HG03571 (cell line): ENCODE results near the gene MAGI1.

Experiments
- ATAC-seq: cut with Tn5 transposase; IDR thresholded peaks from one replicate; pipeline ENCODE4 v1.9.1; 2021; ENCODE audit not compliant: unreplicated experiment

MAGI1 gene

DNA sequence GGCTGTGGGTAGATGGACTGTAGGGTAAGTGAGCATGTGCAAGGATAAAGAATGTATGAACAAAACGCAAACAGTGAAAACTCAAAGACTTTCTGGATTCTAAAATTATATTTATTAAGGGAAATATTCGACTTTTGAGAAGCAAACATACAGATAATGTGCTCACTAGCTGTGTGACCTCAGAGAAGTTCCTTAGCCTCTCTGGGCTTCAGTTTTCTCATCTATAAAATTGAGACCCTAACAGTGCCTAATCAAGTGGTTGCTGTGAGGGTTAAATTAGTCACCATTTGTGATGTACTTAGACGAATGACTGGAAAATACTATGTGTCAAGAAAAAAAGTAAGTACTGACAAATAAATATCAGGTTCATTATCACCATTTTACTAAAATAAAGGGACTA is 261.7 kb downstream of the MAGI1 start:
- ATAC-seq: no peak

DNA sequence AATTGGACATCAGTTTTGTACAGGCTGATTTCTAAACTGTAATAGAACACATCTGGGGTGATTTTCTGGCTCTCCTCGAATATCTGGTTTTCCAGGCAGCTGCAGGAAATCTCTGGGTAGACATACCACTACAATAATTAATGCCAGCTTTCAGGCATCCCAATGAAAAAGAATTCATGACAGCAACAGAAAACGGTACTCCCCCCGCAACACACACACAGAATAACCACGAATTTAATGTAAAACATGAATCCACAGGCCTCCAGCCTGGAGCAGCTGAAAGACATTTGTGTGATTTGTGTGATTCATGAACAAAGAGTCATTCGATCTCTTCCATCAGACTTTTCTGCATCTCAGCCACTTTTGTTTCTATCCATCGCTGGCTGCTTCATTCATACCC is 262.2 kb downstream of the MAGI1 start:
- ATAC-seq: no peak

DNA sequence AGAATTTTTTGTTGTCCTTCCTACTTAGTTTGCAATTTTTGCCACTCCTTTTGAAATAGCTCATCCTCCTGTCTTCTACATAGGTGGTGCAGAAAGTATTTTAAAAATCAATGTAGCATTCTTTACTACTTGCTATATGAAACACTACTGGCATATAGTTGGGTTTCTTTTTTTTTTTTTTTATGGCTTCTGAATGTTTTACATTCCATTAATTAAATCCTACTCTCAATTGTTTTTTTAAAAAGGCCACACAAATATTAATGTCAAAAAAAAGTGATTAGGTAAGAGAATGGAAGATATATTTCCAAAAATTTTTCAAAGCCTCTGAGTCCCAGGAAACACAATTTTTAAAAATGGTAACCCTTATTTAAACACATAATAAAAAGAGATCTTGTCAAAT is 262.6 kb downstream of the MAGI1 start:
- ATAC-seq: no peak

DNA sequence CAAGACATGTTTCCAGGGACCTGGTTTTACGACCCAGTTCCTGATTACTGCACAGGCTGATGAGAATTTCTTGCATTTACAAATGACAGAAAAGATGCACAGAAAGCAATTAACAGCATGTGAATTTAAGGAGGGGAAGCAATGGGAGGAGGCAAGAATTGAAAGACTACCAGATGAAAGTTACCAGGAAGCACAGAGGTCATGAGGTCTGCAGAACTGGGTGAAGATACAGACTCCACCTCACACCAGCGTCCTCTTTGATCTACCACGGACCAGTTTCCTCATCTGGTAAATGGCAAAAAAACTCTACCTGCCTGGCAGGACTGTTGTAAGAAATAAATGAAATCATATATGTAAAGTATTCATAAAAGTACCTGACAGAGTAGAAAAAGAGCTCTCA is 266.0 kb downstream of the MAGI1 start:
- ATAC-seq: no peak

DNA sequence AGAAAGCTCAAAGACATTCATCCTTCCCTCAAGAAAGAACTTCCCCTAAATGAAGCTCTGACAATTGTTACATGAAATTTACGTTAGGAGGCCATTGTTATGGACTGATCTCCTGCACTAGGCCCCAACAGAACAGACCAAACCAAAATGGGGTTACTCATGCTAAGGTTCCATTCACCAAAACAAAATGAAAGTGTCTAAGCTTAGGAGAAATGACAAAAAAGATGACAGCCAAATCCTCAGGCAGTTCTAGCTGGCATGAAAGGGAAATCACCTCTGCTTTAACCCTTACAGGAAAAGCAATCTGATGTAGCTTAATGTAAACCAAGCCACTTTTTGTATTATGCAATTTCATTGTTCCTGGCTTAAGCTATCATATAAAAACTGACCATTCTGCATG is 271.2 kb downstream of the MAGI1 start:
- ATAC-seq: no peak

DNA sequence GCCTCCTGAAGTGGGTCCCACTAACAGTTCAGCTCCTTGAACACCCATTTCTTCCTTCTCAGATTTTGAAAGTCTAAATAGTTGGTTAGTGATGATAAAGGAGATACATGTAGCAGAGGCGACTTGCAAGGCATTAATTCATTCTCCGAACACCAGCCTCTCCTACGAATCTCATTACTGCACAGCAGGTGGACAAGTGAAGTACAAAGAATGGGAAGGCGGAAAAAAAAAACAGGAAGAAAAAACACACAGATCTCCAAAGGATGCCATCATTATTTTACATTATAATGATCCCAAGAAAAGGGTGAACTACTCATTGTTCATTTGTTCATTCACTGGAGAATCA is 276.5 kb downstream of the MAGI1 start:
- ATAC-seq: no peak

DNA sequence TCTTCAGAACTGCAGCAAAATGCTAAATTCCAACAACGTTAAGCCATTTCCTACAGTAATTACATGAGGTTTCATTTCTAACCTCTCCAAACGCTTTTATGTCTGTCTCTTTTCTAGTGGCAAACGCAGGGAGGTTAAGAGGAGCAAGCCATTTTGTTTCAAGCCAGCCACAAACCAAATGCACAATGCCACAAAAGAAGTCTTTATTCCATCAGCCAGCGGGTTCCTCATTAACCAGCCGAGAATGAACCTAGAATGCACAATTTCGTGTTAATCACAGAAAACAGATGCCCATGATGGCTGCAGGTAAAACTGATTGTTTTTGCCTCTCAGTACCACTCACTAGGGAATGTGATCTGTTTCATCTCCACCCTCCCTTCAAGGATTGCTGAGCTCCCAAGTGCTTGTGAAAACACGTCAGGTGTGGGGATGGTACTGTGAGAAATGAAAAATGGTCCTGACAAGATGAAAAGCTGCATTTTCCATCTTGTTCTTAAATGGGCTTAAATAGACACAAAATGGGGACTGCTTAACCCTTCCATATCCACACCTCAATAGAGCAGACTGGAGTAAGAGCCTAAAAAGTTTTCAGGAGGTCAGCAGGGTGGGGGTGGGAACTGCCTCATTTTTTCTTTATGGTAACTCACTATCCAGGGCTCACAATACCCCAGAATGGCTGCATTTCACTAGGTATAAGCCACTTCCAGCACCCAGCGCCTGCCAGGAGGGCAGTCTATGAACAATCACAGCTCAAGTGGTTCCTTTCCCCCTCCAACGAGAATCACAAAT is 277.1 kb downstream of the MAGI1 start:
- ATAC-seq: no peak

DNA sequence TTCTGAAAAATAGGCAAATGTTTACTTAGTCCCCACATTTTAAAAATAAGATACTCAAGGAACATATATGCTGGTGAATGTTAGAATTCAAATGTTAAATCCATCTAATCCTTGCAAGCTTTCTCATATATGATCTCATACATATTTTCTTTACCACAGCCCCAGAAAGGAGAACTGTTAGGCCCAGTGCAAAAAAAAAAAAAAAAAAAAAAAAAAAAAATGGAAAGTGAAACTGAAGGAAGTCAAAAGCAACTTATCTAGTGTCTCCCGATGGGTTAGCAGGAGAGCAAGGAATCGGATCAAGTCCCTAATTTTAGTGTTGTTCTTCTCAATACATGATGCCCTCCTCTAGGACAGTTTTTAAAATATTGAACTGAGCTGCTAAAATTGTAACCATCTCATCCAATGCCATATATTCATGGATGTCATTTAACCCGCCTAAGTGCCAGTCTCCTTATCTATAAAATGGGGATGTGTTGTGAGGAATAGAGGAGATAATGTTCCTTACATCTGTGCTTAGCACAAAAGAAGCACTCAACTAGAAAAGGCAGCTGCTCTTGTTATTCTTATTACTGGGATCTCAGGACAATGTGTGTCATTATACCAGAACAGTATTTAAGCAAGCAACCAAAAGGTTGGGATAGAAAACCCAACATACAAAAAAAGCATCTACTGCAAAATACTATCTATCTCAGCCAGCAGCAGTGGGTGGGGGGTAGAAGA is 279.7 kb downstream of the MAGI1 start:
- ATAC-seq: no peak

DNA sequence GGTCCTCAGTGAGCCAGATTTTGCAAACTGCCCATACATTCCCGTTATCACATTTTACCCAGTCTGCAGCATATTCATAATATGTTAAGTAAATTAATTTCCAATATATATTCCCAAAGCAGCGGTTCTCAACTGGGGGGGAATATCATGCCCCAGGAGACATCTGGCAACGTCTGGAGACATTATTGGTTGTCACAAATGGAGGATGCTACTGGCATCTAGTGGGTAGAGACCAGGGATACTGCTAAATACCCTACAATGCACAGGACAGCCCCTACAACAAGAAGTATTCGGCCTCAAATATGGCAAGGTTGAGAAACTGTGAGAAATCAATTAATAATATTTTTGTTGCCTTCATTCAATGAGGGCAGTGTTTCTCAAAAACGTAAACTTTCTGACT is 280.3 kb downstream of the MAGI1 start:
- ATAC-seq: no peak

DNA sequence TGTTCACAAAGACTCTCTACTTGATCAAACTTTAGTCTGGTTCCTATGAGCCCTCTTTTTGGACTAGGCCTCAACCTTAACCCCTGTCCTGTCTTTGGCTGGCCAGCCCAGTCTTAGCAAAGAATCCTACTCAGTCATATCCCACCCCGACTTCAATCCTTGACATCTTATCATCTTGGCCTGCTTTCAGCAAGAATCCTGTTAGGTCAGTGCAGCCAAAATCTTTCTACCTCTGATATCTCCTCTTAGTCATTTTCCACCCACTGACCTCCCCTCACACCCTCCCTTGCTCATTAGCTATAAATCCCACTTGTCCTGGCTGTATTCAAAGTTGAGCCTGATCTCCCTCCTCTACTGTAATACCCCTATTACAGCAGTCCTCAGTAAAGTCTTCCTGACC is 286.1 kb downstream of the MAGI1 start:
- no peak for ATAC-seq

DNA sequence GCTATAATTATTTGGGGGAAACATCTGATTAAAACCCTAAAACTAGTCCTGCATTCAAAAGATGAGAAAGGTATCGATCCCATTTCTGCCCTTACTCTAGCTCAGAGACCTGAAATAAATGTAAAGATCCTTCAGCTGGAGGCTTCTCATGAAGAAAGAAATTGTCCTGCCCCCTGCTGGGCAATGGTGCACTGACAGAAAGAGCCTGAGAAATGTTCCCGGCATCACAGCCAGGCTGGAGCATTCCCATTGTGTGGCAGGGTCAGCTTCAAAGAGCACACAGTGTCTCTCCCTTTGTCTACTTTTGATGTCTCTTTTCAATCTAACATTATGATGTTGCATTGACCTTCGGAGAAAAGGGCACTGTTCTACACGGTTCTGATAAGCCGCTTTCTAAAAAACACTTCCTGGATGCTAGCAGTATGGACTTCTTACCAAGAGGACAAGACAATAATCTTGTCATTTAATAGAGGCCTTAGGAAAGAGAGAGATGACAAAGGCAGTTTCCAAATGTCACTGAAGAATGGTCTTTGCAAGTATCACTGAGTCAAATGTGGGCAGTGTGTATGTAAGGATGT is 287.5 kb downstream of the MAGI1 start:
- ATAC-seq: no peak

DNA sequence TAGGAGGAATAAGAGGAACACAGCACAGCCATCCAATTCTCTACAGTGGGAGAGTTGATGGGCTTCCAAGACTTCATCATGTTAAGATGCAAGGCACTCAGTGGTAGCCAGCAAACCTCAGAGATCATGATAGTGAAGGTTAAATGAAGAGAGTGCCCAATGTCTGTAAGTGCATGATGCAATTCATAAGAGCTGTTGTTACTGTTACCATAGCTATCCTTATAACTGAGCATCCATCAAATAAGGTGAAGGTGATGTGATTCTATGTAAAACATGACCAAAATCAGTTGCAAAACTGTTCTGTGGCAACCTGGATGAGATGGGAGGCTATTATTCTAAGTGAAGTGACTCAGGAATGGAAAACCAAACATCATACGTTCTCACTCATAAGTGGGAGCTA is 289.7 kb downstream of the MAGI1 start:
- ATAC-seq: no peak

DNA sequence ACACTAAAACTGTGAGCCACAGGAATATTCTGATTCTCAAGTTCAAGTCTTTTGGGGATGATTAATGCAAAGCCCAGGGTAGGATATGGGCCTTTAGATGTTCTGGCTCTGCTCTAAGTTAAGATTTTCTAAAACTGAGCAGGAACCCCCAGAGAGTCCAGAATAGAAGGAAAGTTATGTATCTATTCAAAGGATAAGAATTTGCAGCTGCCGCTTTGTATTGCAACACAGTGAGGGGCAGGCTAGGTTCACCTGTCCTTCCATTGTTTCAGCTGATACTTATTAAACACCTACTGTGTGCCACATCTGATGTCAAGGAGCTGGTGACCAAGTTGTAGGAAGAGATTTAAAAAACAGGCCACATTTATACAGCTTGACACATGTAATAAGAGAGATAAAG is 290.4 kb downstream of the MAGI1 start:
- no peak for ATAC-seq

DNA sequence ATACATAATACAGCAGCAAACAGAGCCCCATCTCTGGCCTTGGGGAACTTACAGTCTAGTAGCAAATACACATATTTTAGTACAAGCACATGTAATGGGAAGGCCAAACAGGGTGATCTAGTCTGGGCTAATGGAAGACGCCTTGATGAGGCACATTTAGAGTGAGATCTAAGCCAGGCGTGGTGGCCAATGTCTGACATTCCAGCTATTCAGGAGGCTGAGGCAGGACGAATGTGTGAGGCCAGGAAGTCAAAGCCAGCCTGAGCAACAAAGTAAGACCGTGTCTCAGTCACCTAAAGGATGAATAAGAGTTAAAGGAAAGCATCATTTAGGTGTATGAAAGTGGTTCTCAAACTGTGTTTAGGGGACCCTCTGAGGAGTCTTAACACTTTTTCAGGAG is 291.9 kb downstream of the MAGI1 start:
- ATAC-seq: no peak

DNA sequence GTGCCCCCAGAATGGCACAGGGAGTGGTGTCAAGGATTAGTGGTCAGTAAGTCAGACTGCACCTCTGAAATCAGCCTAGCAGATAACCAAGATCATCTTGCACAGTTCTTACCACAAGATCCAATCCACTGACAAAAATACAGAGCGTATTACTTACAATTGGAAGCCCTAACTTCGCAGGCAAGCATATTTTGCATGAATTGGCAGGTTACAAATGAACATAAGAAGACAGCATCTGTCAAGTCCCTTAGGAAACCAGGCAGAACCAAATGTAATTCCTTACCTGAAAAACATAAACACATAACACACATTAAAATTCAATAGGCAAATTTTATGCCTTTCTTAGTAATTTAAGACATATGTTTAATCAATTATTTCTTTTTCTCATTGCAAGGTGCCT is 293.4 kb downstream of the MAGI1 start:
- ATAC-seq: no peak

DNA sequence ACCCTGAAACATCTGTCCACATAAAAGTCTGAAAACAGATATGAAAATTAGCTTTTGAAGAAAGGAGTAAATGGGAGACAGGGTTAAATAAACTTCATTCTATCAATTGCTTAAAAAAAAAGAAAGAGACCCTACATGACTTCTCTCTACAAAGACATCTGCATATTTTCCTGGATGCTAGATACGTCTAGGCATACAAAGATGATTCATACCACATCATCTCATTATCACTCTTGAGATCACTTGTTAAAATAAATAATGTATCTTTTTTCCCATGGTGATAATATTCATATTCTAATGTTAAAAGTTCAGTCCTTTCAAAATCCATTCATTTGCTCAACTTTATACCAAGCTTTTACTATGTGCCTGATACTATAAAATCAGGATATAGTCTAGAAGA is 295.8 kb downstream of the MAGI1 start:
- no peak for ATAC-seq

DNA sequence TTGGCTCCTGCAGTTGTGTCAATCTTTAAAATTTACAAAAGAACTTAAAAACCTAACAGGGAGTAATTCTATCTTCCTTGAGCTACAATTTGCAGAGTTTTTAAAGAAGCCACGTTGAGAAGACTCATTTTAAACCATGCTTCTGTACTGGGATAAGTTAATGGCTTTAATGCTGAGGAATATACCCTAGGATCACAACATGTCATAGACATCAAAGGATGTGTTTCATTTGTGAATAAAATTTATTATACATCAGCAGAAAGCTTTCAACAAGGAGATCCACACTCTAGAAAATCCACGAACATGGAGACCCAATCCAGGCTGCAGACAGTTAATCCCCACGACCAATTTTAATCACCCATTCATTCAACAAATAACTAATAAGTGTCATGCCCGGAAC is 297.2 kb downstream of the MAGI1 start:
- no peak for ATAC-seq

DNA sequence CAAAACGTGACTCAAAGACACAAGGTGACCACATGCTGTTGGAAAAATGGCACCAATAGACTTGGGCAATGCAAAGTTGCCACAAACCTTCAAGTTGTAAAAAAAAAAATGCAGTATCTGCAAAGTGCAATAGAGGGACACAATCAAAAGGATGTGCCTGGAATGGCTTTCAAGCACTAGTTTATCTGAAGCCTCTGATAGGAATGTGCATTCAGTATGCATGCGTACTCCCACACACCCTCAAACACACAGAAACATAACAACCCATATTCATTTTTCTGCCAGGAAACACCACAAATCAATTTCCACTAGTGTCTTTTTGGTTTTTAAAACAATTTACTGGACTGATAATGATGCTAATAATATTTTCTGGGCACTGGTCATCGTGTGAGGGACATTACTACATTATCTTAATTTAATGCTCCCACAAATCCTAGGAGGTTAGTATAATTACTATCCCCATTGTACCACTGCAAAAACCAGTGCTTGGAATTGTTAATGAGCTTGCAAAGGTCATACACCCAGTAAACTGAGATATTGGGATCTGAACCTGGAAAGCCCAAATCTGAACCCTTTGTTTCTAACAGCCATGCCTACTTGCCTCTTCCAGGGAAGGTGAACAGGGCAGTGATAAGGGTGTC is 298.7 kb downstream of the MAGI1 start:
- no peak for ATAC-seq

DNA sequence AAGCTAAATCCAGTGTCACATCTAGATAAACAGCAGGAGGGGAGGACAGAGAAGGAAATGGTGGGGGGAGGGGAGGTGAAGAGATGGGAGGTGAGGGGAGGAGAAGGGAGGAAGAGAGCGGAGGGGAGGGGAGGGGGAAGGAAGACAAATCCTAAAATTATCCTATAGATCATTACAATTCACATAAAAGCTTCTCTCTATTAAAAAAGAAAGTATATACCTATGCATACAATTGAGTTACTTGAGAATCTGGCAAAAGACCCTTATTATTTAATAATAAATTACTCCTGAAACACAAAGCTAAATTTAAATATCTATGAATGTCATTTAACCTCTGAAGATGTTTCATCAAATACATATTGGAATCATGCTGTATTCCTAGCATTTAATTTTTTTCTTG is 303.9 kb downstream of the MAGI1 start:
- no peak for ATAC-seq

DNA sequence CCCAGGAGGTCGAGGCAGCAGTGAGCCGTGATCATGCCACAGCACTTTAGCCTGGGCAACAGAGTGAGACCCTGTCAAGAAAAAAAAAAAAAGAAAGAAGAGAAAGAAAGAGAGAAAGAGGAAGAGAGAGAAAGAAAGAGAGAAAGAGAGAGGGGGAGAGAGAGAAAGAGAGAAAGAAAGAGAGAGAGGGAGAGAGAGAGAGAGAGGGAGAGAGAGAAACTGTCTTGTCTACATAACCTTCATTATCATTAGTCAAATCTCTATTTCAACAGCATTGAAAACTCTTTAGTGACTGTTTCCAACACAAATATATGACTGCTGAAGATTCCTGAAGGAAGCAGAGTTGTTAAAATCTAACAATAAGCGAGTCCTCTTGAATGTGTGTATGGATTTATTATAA is 304.3 kb downstream of the MAGI1 start:
- ATAC-seq: no peak

DNA sequence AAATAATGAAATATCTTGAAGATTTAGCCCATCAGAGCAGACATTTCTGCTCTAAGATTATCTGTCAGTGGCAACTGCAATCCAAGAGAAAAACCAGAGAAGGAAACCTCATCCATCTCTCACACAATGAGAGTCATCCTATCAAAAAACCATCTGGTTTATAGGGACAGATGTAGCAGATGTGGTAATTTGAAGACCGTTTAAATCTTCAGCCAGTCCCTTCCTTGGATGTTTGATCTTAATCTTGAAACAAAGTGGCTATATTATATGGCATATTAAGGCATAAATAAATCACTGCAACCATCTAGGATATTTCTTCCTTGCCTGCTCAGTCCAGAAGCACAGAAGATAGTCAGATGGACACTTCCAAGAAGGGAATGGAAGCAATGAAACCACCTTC is 305.3 kb downstream of the MAGI1 start:
- no peak for ATAC-seq
